Endothelial cell of umbilical vein (primary cell): ENCODE measurements around the gene CLEC20A. TPM values are rescaled to one million over a fixed set of nuclear protein-coding genes. Genes with fewer than 3 reads are reported as not detected.

Experiments
- BruUV-seq: library from RNA; stranded (reverse); fragments of 400-500 nt; replicated peaks from 2 replicates; lab custom pipeline; 2021; lab: Mats Ljungman, UMichigan
- CTCF ChIA-PET: fragments of 300-600, 350-600 bp; sonication (Branson Sonifier 250); formaldehyde crosslinking; loops from one replicate; lab custom pipeline; 2021; ENCODE audit warnings: antibody characterized with exemption, inconsistent platforms; lab: Charles Lee
- POLR2A ChIA-PET: fragments of 300-600, 350-600 bp; sonication (Branson Sonifier 250); formaldehyde crosslinking; loops from one replicate; lab custom pipeline; 2021; ENCODE audit warnings: antibody characterized with exemption, inconsistent platforms; lab: Charles Lee
- DNase-seq: peaks from one replicate; pipeline ENCODE4 v3.0.0-alpha.2; 2011; ENCODE audit warnings: low read depth, low spot score
- FAIRE-seq: peaks from 2 replicates; lab custom pipeline; 2011; peaks lifted over from hg19 to GRCh38; lab: Jason Lieb, UNC
- H2AFZ ChIP-seq: 2 replicates; pipeline ENCODE4 v1.6.0; 2012; ENCODE audit warnings: low read depth, low read length, control low read depth, inconsistent platforms
- H3K27ac ChIP-seq: 2 replicates; pipeline ENCODE4 v1.5.1; 2011; ENCODE audit warnings: low read depth, mild to moderate bottlenecking, control low read depth, low read length, moderate library complexity; ENCODE audit not compliant: insufficient read depth
- H3K27me3 ChIP-seq, 2 experiments: 2 replicates each; pipeline versions ENCODE4 v1.6.0 to v1.6.1; 2011; ENCODE audit warnings: low read length in 2 of 2, mixed read lengths in 1 of 2; ENCODE audit not compliant: control insufficient read depth in 2 of 2, insufficient read depth in 2 of 2
- H3K36me3 ChIP-seq, 2 experiments: 2 replicates in 1 of 2; 3 replicates in 1 of 2; pipeline ENCODE4 v1.5.1; 2011; ENCODE audit warnings: low read length in 2 of 2, mild to moderate bottlenecking in 1 of 2, moderate library complexity in 1 of 2; ENCODE audit not compliant: control insufficient read depth in 2 of 2, insufficient read depth in 2 of 2; ENCODE audit errors: extremely low read depth in 1 of 2
- H3K4me1 ChIP-seq: 3 replicates; pipeline ENCODE4 v1.5.1; 2011; ENCODE audit warnings: mild to moderate bottlenecking, low read length; ENCODE audit not compliant: control insufficient read depth, insufficient read depth; ENCODE audit errors: extremely low read depth
- H3K4me2 ChIP-seq: 2 replicates; pipeline ENCODE4 v1.6.1; 2011; ENCODE audit warnings: low read length, control low read depth, mixed read lengths; ENCODE audit not compliant: insufficient read depth
- H3K4me3 ChIP-seq, 3 experiments: fragments of 200-600 bp in 1 of 3; sonication (generic), shearing (Covaris generic) in 1 of 3; replicated peaks in 1 of 3; 2 replicates each; pipeline ENCODE4 v1.5.1; 2011 to 2016; ENCODE audit warnings: control low read depth in 3 of 3, low read length in 3 of 3, mild to moderate bottlenecking in 2 of 3, inconsistent platforms in 1 of 3, low read depth in 1 of 3, moderate library complexity in 1 of 3; ENCODE audit not compliant: insufficient read depth in 1 of 3
- H3K79me2 ChIP-seq: 2 replicates; pipeline ENCODE4 v1.6.0; 2012; ENCODE audit warnings: low read length, inconsistent platforms; ENCODE audit not compliant: control insufficient read depth, insufficient read depth
- H3K9ac ChIP-seq: replicated peaks from 2 replicates; pipeline ENCODE3; 2011; ENCODE audit warnings: low read length, control low read depth; ENCODE audit not compliant: insufficient read depth; ENCODE audit errors: extremely low read depth
- H3K9me1 ChIP-seq: replicated peaks from 3 replicates; pipeline ENCODE4 v1.6.0; 2011; ENCODE audit warnings: mild to moderate bottlenecking, low read length; ENCODE audit not compliant: control insufficient read depth, insufficient read depth; ENCODE audit errors: extremely low read depth
- H3K9me3 ChIP-seq: replicated peaks from 2 replicates; pipeline ENCODE4 v1.5.1; 2012; ENCODE audit warnings: low read length, inconsistent platforms; ENCODE audit not compliant: control insufficient read depth, insufficient read depth
- H4K20me1 ChIP-seq: replicated peaks from 2 replicates; pipeline ENCODE3; 2011; ENCODE audit warnings: mild to moderate bottlenecking, low read length; ENCODE audit not compliant: control insufficient read depth, insufficient read depth; ENCODE audit errors: extremely low read depth
- CTCF ChIP-seq, 2 donors: IDR thresholded peaks; 1 replicate in 1 of 2; 2 replicates in 1 of 2; pipeline ENCODE4 v1.5.1; 2011; ENCODE audit warnings: low read length in 2 of 2, mild to moderate bottlenecking in 2 of 2, moderate library complexity in 2 of 2, control low read depth in 1 of 2, inconsistent platforms in 1 of 2, low read depth in 1 of 2; ENCODE audit not compliant: insufficient read depth in 1 of 2; ENCODE audit errors: extremely low read depth in 1 of 2
- EZH2 ChIP-seq: IDR thresholded peaks from 2 replicates; pipeline ENCODE4 v1.6.1; 2012; ENCODE audit warnings: borderline replicate concordance, low read depth, mild to moderate bottlenecking, moderate library complexity, low read length, inconsistent platforms; ENCODE audit not compliant: severe bottlenecking
- FOS ChIP-seq: IDR thresholded peaks from 2 replicates; pipeline ENCODE4 v1.6.1; 2011; ENCODE audit warnings: mild to moderate bottlenecking, low read length, moderate library complexity, borderline replicate concordance; ENCODE audit not compliant: insufficient read depth
- GATA2 ChIP-seq: IDR thresholded peaks from 2 replicates; pipeline ENCODE4 v1.7.0; 2011; ENCODE audit warnings: low read depth, mild to moderate bottlenecking, moderate library complexity, mixed read lengths, low read length; ENCODE audit not compliant: insufficient read length, insufficient read depth
- JUN ChIP-seq: IDR thresholded peaks from 2 replicates; pipeline ENCODE4 v1.6.1; 2011; ENCODE audit warnings: borderline replicate concordance, low read depth; ENCODE audit not compliant: insufficient read length, insufficient read depth
- MAX ChIP-seq: IDR thresholded peaks from 2 replicates; pipeline ENCODE4 v1.6.1; 2011; ENCODE audit not compliant: insufficient read depth, insufficient read length
- MYC ChIP-seq: IDR thresholded peaks from one replicate; pipeline ENCODE4 v1.6.1; 2011; ENCODE audit warnings: mild to moderate bottlenecking, low read depth, low read length
- POLR2A ChIP-seq: IDR thresholded peaks from 2 replicates; pipeline ENCODE4 v1.6.1; 2012; ENCODE audit warnings: low read depth, mild to moderate bottlenecking, control low read depth, low read length
- POLR2AphosphoS5 ChIP-seq: IDR thresholded peaks from 2 replicates; pipeline ENCODE4 v1.6.1; 2012; ENCODE audit warnings: low read depth, mild to moderate bottlenecking, control low read depth, low read length, moderate library complexity; ENCODE audit not compliant: insufficient read depth
- dilution Hi-C: fragments of 300-500 bp; cut with MboI; formaldehyde crosslinking; loops from one replicate; pipeline ENCODE4 v1.15.0; 2019; ENCODE audit warnings: low sequenced_read_pairs; ENCODE audit not compliant: extremely low pct_ligation_motif_present
- intact Hi-C: fragments of 100-400 bp; cut with micrococcal nuclease; formaldehyde crosslinking; loops from one replicate; pipeline ENCODE4 v1.10.0; 2022
- polyA plus RNA-seq, 4 experiments: library from polyadenylated mRNA; depleted of rRNA in 3 of 4; stranded (reverse) in 3 of 4; unstranded in 1 of 4; fragments of >200 nt; gene quantifications; 2 replicates each; pipeline versions ENCODE4 v1.2.1 to v1.2.3, GENCODE V29; 2011 to 2012; ENCODE audit warnings: missing spikeins in 1 of 4
- total RNA-seq: library from RNA; stranded (reverse); gene quantifications from 2 replicates; pipeline ENCODE4 v1.2.3, GENCODE V29; 2021

Gene CLEC20A
- total and polyA plus RNA-seq, 2 donors (not counting 3 experiments of a cell fraction or from before 2014, with no cell fraction given) = not detected

GRCh38 chr1:178541379-178541778 lies 44.6 kb upstream of the CLEC20A start:
- no peaks in the 10 kb centered on the region for H4K20me1 ChIP-seq
- no peaks in the 10 kb centered on the region for H3K36me3 ChIP-seq
- H3K27me3 ChIP-seq = no peaks in the 10 kb centered on the region
- no peak overlapping the region for H3K4me2 ChIP-seq
- dilution Hi-C loops (no loop called here), intact Hi-C loops (no loop called here)
- peaks cover 11% of the 10 kb centered on the region for H3K4me1 ChIP-seq
- no peak overlapping the region for H2AFZ ChIP-seq
- DNase-seq (no peak), FAIRE-seq (no peak)
- no TSS peak for BruUV-seq
- TF ChIP-seq POLR2AphosphoS5 (no peak), FOS (no peak), JUN (no peak), GATA2 (no peak), EZH2 (no peak), MAX (no peak)
- H3K9ac ChIP-seq = no peak overlapping the region
- ChIA-PET POLR2A (no interaction called here), CTCF (interaction anchor here (0.9 to 14.6 kb wide), 6 partner anchors 9 to 462 kb away, joined by 3 to 349 read pairs (median 12); no protein-coding TSS in a partner anchor)
- H3K79me2 ChIP-seq = no peaks in the 10 kb centered on the region
- no peak overlapping the region for H3K4me3 ChIP-seq
- no peaks in the 10 kb centered on the region for H3K9me3 ChIP-seq
- no peak overlapping the region for H3K27ac ChIP-seq
- H3K9me1 ChIP-seq = no peaks in the 10 kb centered on the region

- H3K4me2 ChIP-seq = no peak overlapping the region
- no peaks in the 10 kb centered on the region for H3K27me3 ChIP-seq
- no TSS peak for BruUV-seq
- H3K4me3 ChIP-seq = no peak overlapping the region
- no peaks in the 10 kb centered on the region for H3K36me3 ChIP-seq
- H3K9ac ChIP-seq = no peak overlapping the region
- no peaks in the 10 kb centered on the region for H3K9me3 ChIP-seq
- H3K79me2 ChIP-seq = no peaks in the 10 kb centered on the region
- no peaks in the 10 kb centered on the region for H3K9me1 ChIP-seq
- H4K20me1 ChIP-seq = no peaks in the 10 kb centered on the region
- no peak for FAIRE-seq
- peaks cover 11% of the 10 kb centered on the region for H3K4me1 ChIP-seq
- CTCF ChIA-PET = interaction anchor here (0.9 to 14.6 kb wide), 6 partner anchors 8 to 463 kb away, joined by 3 to 349 read pairs (median 12); no protein-coding TSS in a partner anchor
- no peak for DNase-seq
- H3K27ac ChIP-seq = no peak overlapping the region
- dilution Hi-C loops (no loop called here), intact Hi-C loops (no loop called here)
- no peak for TF ChIP-seq GATA2
- TF ChIP-seq CTCF (IDR thresholded peaks at IDR 0.05; ENCODE audit: extremely low read depth in 1 of 2, insufficient read depth in 1 of 2, low read depth in 1 of 2, low read length in 2 of 2) = no peak
- TF ChIP-seq FOS = no peak
- TF ChIP-seq JUN = no peak
- TF ChIP-seq POLR2A = no peak
- TF ChIP-seq POLR2AphosphoS5 = no peak
- TF ChIP-seq MAX = no peak
- no peak for TF ChIP-seq MYC
- no peak for TF ChIP-seq EZH2
- H2AFZ ChIP-seq = no peak overlapping the region
- POLR2A ChIA-PET = no interaction called here
These were observed 43.9 kb upstream of the CLEC20A start for GRCh38 chr1:178540646-178541045.
